Endodermal cell (in vitro differentiated cells): ENCODE results near the gene NOD1. TPM values are rescaled to one million over a fixed set of nuclear protein-coding genes. Genes with fewer than 3 reads are reported as not detected.

Source experiments
- DNase-seq: peaks from one replicate; pipeline ENCODE4 v3.0.0-alpha.2; 2017
- H3K27ac ChIP-seq: 2 replicates; pipeline ENCODE4 v1.5.1; 2013; ENCODE audit warnings: mild to moderate bottlenecking, low read depth, low read length, moderate library complexity
- H3K27me3 ChIP-seq: 2 replicates; pipeline ENCODE4 v1.6.1; 2013; ENCODE audit warnings: mild to moderate bottlenecking, low read length, moderate library complexity; ENCODE audit not compliant: insufficient read depth, control insufficient read depth, poor library complexity, severe bottlenecking
- H3K36me3 ChIP-seq: 2 replicates; pipeline ENCODE4 v1.7.0; 2013; ENCODE audit warnings: mild to moderate bottlenecking, low read length, moderate library complexity; ENCODE audit not compliant: control insufficient read depth, insufficient read depth
- H3K4me1 ChIP-seq: one replicate; pipeline ENCODE4 v1.7.0; 2013; ENCODE audit warnings: low read length; ENCODE audit not compliant: control insufficient read depth, insufficient read depth
- H3K4me3 ChIP-seq: 2 replicates; pipeline ENCODE4 v1.5.1; 2013; ENCODE audit warnings: mild to moderate bottlenecking, low read length, moderate library complexity
- H3K9ac ChIP-seq: 2 replicates; pipeline ENCODE4 v1.6.1; 2013; ENCODE audit warnings: mild to moderate bottlenecking, low read length, moderate library complexity; ENCODE audit not compliant: poor library complexity, severe bottlenecking; ENCODE audit errors: extremely low read depth
- H3K9me3 ChIP-seq: 2 replicates; pipeline ENCODE4 v1.6.1; 2013; ENCODE audit warnings: mild to moderate bottlenecking, low read length, moderate library complexity; ENCODE audit not compliant: control insufficient read depth
- H3K27ac Mint-ChIP-seq: 2 replicates; pipeline ENCODE4 v1.8.0; 2020; ENCODE audit warnings: mixed read lengths
- H3K27me3 Mint-ChIP-seq: 2 replicates; pipeline ENCODE4 v1.8.0; 2021; ENCODE audit warnings: mild to moderate bottlenecking, mixed read lengths; ENCODE audit not compliant: insufficient read depth
- H3K36me3 Mint-ChIP-seq: 2 replicates; pipeline ENCODE4 v1.8.0; 2020; ENCODE audit warnings: low read depth, mixed read lengths
- H3K4me1 Mint-ChIP-seq: 2 replicates; pipeline ENCODE4 v1.8.0; 2020; ENCODE audit warnings: mixed read lengths
- H3K4me3 Mint-ChIP-seq: 2 replicates; pipeline ENCODE4 v1.8.0; 2020; ENCODE audit warnings: mild to moderate bottlenecking, moderate library complexity, mixed read lengths
- H3K9me3 Mint-ChIP-seq: 2 replicates; pipeline ENCODE4 v1.8.0; 2020; ENCODE audit warnings: mild to moderate bottlenecking, mixed read lengths
- WGBS, 2 experiments: methylation state at CpG; one replicate each; pipeline versions ENCODE4 v1.1.5 to v1.1.7; 2013; ENCODE audit warnings: missing lambda C conversion rate in 2 of 2, mixed read lengths in 1 of 2; ENCODE audit not compliant: insufficient coverage in 1 of 2, insufficient read length in 1 of 2; 5-methylcytosine and 5-hydroxymethylcytosine counted together
- total RNA-seq, 2 donors: library from RNA; stranded (reverse); fragmentation: NEBNext Ultra II Directional in 1 of 2; extraction: Animal tissue kit (Norgen Biotek cat#: 25700) in 1 of 2; gene quantifications; 2 replicates in 1 of 2; 3 replicates in 1 of 2; pipeline ENCODE4 v1.2.1, GENCODE V29; 2021
- TF ChIP-seq, protein P1 (sequence below): fragments of 200-600 bp; sonication (generic); conservative IDR thresholded peaks from 2 replicates; pipeline ENCODE4 v1.5.0; 2021; ENCODE audit warnings: antibody characterized with exemption, mild to moderate bottlenecking

The NOD1 gene
- total RNA-seq, 2 donors from 2014 or later: 3.3 to 3.4 TPM

- Mint-ChIP-seq H3K36me3 (peaks cover 9% of the 10 kb centered on the region), H3K9me3 (no peaks in the 10 kb centered on the region), H3K4me3 (no peak overlapping the region), H3K4me1 (peaks cover 15% of the 10 kb centered on the region), H3K27me3 (no peaks in the 10 kb centered on the region), H3K27ac (no peak overlapping the region)
- Histone ChIP-seq H3K4me3 (no peak overlapping the region), H3K4me1 (peaks cover 4% of the 10 kb centered on the region), H3K36me3 (no peaks in the 10 kb centered on the region), H3K27me3 (no peaks in the 10 kb centered on the region), H3K9ac (no peak overlapping the region), H3K9me3 (no peaks in the 10 kb centered on the region), H3K27ac (no peak overlapping the region)
- TF ChIP-seq, protein P1, sequence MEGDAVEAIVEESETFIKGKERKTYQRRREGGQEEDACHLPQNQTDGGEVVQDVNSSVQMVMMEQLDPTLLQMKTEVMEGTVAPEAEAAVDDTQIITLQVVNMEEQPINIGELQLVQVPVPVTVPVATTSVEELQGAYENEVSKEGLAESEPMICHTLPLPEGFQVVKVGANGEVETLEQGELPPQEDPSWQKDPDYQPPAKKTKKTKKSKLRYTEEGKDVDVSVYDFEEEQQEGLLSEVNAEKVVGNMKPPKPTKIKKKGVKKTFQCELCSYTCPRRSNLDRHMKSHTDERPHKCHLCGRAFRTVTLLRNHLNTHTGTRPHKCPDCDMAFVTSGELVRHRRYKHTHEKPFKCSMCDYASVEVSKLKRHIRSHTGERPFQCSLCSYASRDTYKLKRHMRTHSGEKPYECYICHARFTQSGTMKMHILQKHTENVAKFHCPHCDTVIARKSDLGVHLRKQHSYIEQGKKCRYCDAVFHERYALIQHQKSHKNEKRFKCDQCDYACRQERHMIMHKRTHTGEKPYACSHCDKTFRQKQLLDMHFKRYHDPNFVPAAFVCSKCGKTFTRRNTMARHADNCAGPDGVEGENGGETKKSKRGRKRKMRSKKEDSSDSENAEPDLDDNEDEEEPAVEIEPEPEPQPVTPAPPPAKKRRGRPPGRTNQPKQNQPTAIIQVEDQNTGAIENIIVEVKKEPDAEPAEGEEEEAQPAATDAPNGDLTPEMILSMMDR: no peak
- 92 to 95% methylated on average over 3 to 5 of the region's 5 CpGs for WGBS, 2 experiments
- no peak for DNase-seq
Observed at GRCh38 chr7:30429156-30429530, 49.4 kb downstream of the NOD1 start.

DNA sequence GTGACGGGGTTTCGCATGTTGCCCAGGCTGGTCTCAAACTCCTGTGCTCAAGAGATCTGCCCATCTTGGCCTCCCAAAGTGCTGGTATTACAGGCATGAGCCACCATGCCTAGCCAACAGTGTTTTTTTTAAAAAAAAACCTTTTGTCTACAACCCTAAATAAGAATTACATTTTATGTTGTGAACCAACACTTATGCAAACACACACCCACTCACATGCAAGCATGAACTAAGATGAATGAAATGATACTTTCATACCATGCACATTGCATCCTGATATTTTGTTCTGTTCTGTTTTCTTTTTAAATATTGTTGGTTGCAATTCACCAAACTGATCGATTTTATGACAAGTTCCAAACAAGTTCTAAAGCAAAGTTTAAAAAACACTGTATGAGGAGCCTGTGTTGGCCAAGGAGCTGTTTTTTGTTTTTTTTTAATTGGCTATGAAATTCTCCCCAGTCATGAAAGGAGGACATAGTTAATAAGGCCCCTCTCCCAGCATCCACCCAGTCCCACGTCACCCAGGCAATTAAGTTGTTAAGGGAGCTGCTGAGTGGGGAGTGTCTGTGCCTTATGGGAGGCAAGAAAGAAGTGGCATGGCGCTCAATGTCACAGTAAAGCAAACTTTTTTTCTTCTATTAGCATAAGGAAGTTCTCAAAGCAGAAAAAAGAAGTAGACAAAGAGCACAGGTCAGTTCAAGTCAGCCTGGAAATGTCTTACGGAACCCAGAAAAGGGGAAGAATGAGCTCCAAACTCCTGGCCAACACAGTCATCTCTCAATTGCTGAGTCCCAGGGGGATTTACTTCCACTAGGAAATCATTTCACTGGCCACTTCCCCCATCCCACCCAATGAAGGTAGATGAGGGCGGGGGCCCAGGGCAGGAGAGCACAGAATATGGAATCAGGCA lies 50.1 kb downstream of the NOD1 start:
- peaks cover 9% of the 10 kb centered on the region for H3K4me1 Mint-ChIP-seq
- DNase-seq: no peak
- Histone ChIP-seq H3K9me3 (no peaks in the 10 kb centered on the region), H3K36me3 (no peaks in the 10 kb centered on the region), H3K27ac (no peak overlapping the region), H3K27me3 (no peaks in the 10 kb centered on the region), H3K9ac (no peak overlapping the region), H3K4me1 (peaks cover 4% of the 10 kb centered on the region), H3K4me3 (no peak overlapping the region)
- peaks cover 9% of the 10 kb centered on the region for H3K36me3 Mint-ChIP-seq
- H3K4me3 Mint-ChIP-seq: no peak overlapping the region
- TF ChIP-seq, protein P1: no peak
- no peaks in the 10 kb centered on the region for H3K27me3 Mint-ChIP-seq
- H3K27ac Mint-ChIP-seq: no peak overlapping the region
- 94 to 97% methylated on average over 5 to 7 of the region's 7 CpGs for WGBS, 2 experiments
- no peaks in the 10 kb centered on the region for H3K9me3 Mint-ChIP-seq

GRCh38 chr7:30427296-30428070 lies 51.1 kb downstream of the NOD1 start:
- peaks cover under 1% of the 10 kb centered on the region for H3K4me1 ChIP-seq
- H3K9me3 Mint-ChIP-seq: no peaks in the 10 kb centered on the region
- H3K36me3 ChIP-seq: no peaks in the 10 kb centered on the region
- H3K9ac ChIP-seq: no peak overlapping the region
- peaks cover under 1% of the 10 kb centered on the region for H3K4me1 Mint-ChIP-seq
- 90 to 94% methylated on average over 5 to 6 of the region's 6 CpGs for WGBS, 2 experiments
- H3K4me3 Mint-ChIP-seq: no peak overlapping the region
- TF ChIP-seq, protein P1: no peak
- H3K27ac ChIP-seq: no peak overlapping the region
- H3K36me3 Mint-ChIP-seq: peaks cover 9% of the 10 kb centered on the region
- no peak overlapping the region for H3K27ac Mint-ChIP-seq
- no peaks in the 10 kb centered on the region for H3K9me3 ChIP-seq
- no peaks in the 10 kb centered on the region for H3K27me3 Mint-ChIP-seq
- DNase-seq: no peak
- H3K4me3 ChIP-seq: no peak overlapping the region
- no peaks in the 10 kb centered on the region for H3K27me3 ChIP-seq
